ENCODE data around the gene ZNF740.

ZNF740 gene, protein sequence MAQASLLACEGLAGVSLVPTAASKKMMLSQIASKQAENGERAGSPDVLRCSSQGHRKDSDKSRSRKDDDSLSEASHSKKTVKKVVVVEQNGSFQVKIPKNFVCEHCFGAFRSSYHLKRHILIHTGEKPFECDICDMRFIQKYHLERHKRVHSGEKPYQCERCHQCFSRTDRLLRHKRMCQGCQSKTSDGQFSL

DNA sequence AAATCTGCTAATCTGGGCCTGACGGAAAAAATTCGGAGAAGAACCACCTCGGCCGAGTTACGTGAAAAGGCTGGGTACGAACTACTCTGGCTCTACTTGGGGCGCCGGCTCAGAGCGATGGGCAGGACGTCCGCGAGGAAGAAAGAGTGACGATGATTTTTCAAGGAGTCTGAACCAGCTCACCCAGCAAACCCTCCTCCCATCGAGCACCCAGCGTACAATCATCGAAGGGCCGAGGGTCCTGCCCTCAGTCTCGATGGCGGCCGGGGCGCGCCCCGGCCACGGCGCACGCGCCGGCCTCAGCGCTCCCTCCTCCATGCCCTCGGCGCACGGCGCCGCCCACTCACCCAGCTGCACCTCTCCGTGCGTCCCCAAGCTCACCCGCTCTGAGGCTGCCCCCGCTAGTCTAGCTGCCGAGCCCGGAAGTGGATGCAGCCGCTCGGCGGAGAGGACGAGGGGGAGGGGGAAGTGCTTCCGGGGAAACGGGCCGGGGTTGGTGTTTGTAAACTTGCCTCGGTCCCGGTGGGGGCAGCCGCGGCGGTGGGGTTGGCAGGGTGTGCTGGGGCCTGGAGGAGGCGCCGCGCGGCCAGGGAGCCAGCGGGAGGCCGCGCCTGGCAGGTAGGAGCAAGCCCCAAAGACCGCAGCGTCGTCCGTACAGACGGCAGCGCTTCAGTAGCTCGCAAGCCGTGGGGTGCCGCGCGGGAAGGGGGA is at the start of gene ZNF740, which contains the start of gene CSAD:
Gene ZNF740, plus strand, starts transcription at position 503 of the 711 bp plus-strand sequence. CDS start 1,262 bp downstream, outside the sequence.
Gene CSAD, minus strand, starts transcription at position 706 of the 711 bp plus-strand sequence. CDS start 7,455 bp downstream, outside the sequence.
- ATAC-seq (ENCODE audit: low read depth), result peak; percentile 94
- no peaks in the 10 kb centered on the region for H3K9me3 Mint-ChIP-seq

DNA sequence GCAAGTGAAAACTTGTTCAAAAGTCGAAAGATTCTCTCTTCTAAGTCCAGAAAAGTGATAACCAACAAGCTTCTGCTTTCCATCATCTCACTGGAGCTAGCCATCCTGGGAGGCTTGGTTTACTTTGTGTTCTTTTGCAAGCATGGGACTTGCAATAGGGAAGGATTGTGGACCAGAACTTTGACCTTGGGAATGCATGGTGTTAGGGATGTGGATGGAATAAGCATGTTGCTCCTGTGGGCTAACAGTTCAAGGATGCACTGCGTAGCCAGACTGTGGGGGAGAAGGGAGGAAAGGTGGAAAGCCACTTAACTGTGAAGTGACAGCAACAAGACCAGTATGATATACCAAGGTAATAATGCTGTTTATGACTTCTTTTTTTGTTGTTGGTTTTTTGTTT is 48.7 kb upstream of the ZNF740 start:
- no peaks in the 10 kb centered on the region for H3K36me3 Mint-ChIP-seq
- H3K4me3 Mint-ChIP-seq, result no peak overlapping the region
- no peak overlapping the region for H3K27ac Mint-ChIP-seq
- no peaks in the 10 kb centered on the region for H3K9me3 Mint-ChIP-seq
- DNase-seq (ENCODE audit: low spot score in 2 of 2), result no peak
- H3K4me1 Mint-ChIP-seq, result peaks cover 7% of the 10 kb centered on the region
- H3K27me3 Mint-ChIP-seq, result peaks cover 14% of the 10 kb centered on the region
- ATAC-seq (ENCODE audit: low read depth), result no peak

More for the DNA sequence above, at the start of gene ZNF740, which contains the start of gene CSAD:
- peak; percentile 87 to 94 for DNase-seq (ENCODE audit: low spot score in 2 of 2)
- H3K4me1 Mint-ChIP-seq, result peaks cover 39% of the 10 kb centered on the region
- H3K27ac Mint-ChIP-seq, result peak within 1 kb of the TSS; percentile 94
- H3K4me3 Mint-ChIP-seq, result peak within 1 kb of the TSS; percentile 97
- H3K27me3 Mint-ChIP-seq, result no peaks in the 10 kb centered on the region
- peaks cover 9% of the 10 kb centered on the region for H3K36me3 Mint-ChIP-seq

DNA sequence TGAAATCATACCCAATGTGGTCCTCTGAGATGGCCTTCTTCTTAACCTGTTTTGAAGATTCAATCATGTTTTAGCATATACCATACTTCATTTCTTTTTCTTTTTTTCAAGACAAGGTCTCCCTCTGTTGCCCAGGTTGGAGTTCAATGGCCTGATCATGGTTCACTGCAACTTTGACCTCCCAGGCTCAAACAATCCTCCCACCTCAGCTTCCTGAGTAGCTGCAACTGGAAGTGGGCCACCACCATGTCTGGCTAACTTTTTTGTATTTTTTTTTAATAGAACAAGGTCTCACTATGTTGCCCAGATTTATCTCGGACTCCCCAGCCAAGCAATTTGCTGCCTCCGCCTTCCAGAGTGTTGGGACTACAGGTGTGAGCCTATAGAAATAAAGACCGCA is 46.8 kb upstream of the ZNF740 start:
- Mint-ChIP-seq H3K27me3 (peaks cover 13% of the 10 kb centered on the region), H3K4me3 (no peak overlapping the region), H3K27ac (no peak overlapping the region), H3K36me3 (peaks cover under 1% of the 10 kb centered on the region), H3K9me3 (no peaks in the 10 kb centered on the region), H3K4me1 (peaks cover 7% of the 10 kb centered on the region)
- no peak for DNase-seq (ENCODE audit: low spot score in 2 of 2)
- ATAC-seq (ENCODE audit: low read depth), result no peak

DNA sequence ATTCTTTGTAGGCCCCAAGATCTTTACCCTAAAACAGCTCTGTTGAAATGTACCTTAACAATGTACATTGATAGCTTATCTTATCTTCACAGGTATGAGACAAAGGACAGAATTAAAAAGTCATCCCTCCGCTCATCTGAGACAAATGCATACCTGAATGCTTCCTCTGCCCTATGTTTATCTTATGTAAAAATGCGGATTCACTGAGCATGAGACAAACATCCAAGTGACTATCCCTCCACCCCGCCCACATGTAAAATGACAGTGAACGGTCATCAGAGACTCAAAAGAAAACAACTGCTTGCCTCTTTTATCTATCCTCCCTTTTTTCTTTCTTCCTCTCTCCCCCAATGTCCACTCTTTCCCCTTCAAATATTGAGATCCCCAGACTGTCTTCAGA is 37.2 kb upstream of the ZNF740 start:
- H3K27ac Mint-ChIP-seq, result no peak overlapping the region
- DNase-seq (ENCODE audit: low spot score in 2 of 2), result no peak
- no peaks in the 10 kb centered on the region for H3K9me3 Mint-ChIP-seq
- peaks cover 2% of the 10 kb centered on the region for H3K36me3 Mint-ChIP-seq
- H3K27me3 Mint-ChIP-seq, result peaks cover 2% of the 10 kb centered on the region
- H3K4me3 Mint-ChIP-seq, result no peak overlapping the region
- no peaks in the 10 kb centered on the region for H3K4me1 Mint-ChIP-seq
- ATAC-seq (ENCODE audit: low read depth), result no peak

DNA sequence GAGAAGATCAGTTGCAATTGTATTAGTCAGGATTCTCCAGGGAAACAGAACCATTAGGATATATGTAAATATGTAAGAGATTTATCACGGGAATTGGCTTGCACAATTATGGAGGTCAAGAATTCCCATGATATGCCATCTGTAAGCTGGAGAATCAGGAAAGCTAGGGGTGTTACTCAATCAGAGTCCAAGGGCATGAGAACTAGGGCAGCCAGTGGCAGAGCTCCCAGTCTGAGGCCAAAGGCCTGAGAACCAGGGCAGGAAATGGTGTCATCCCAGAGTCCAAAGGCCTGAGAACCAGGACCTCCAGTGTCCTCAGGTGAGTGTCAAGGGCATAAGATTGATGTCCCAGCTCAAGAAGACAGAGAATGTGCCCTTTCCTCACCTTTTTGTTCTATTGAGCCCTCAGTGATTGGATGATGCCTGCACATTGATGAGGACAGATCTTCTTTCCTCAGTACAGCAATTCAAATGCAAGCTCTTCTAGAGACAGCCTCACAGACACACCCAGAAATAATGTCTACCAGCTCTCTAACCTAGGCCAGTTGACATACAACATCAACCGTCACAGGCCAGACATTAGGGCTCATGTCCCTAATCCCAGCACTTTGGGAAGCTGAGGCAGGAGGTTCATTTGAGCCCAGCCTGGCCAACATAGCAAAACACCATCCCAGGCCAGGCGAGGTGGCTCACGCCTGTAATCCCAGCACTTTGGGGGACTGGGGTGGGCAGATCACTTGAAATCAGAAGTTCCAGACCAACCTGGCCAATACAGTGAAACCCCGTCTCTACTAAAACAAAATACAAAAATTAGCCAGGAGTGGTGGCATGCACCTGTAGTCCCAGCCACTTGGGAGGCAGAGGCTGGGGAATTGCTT is 34.9 kb upstream of the ZNF740 start:
- no peak overlapping the region for H3K27ac Mint-ChIP-seq
- H3K4me1 Mint-ChIP-seq, result no peaks in the 10 kb centered on the region
- no peaks in the 10 kb centered on the region for H3K36me3 Mint-ChIP-seq
- no peak overlapping the region for H3K4me3 Mint-ChIP-seq
- no peak for DNase-seq (ENCODE audit: low spot score in 2 of 2)
- no peaks in the 10 kb centered on the region for H3K27me3 Mint-ChIP-seq
- H3K9me3 Mint-ChIP-seq, result no peaks in the 10 kb centered on the region
- ATAC-seq (ENCODE audit: low read depth), result no peak

DNA sequence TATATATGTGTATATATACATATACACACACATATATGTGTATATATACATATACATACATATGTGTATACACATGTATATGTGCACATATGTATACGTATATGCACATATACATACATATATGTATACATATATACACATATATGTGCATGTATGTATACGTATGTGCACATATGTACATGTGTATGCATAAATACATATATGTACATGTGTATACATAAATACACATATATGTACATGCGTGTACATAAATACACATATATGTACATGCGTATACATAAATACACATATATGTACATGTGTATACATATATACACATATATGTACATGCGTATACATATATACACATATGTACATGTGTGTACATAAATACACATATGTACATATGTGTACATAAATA is 33.3 kb upstream of the ZNF740 start:
- no peaks in the 10 kb centered on the region for H3K9me3 Mint-ChIP-seq
- H3K27ac Mint-ChIP-seq, result no peak overlapping the region
- H3K27me3 Mint-ChIP-seq, result no peaks in the 10 kb centered on the region
- no peaks in the 10 kb centered on the region for H3K4me1 Mint-ChIP-seq
- DNase-seq (ENCODE audit: low spot score in 2 of 2) (no peak), ATAC-seq (ENCODE audit: low read depth) (no peak)
- H3K36me3 Mint-ChIP-seq, result no peaks in the 10 kb centered on the region
- no peak overlapping the region for H3K4me3 Mint-ChIP-seq

DNA sequence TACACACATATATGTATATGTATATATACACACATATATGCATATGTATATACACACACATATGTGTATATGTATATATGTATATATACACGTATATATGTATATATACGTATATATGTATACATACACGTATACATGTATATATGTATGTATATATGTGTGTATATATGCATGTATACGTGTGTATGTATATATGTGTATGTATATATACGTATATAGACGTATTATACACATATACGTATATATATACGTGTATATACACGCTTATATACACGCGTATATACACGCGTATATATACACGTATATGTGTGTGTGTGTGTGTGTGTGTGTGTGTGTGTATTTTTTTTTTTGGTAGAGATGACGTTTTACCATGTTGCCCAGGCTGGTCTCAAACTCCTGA is 32.9 kb upstream of the ZNF740 start:
- H3K9me3 Mint-ChIP-seq, result no peaks in the 10 kb centered on the region
- DNase-seq (ENCODE audit: low spot score in 2 of 2) (no peak), ATAC-seq (ENCODE audit: low read depth) (no peak)
- H3K27ac Mint-ChIP-seq, result no peak overlapping the region
- no peaks in the 10 kb centered on the region for H3K27me3 Mint-ChIP-seq
- H3K4me3 Mint-ChIP-seq, result no peak overlapping the region
- H3K4me1 Mint-ChIP-seq, result no peaks in the 10 kb centered on the region
- H3K36me3 Mint-ChIP-seq, result no peaks in the 10 kb centered on the region

DNA sequence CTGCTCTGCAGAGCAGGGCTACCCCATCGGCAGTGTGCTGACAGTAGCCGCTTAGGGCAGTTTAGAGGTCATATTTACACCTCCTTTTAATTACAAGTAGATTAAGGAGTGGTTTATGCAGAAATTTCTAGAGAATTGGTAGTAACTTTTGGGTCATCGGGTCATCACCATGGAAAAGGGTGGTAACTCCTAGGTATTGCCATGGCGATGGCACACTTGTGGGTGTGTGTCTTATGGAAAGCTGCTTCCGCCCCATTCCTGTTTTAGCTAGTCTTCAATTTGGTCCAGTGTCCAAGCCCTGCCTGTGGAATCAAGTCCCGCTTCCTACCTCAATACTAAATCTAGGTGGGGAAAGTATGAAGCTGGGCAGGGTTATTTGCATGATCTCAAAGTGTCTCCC is 29.5 kb upstream of the ZNF740 start:
- no peak overlapping the region for H3K4me3 Mint-ChIP-seq
- no peak overlapping the region for H3K27ac Mint-ChIP-seq
- ATAC-seq (ENCODE audit: low read depth), result no peak
- DNase-seq (ENCODE audit: low spot score in 2 of 2), result no peak
- H3K36me3 Mint-ChIP-seq, result no peaks in the 10 kb centered on the region
- no peaks in the 10 kb centered on the region for H3K9me3 Mint-ChIP-seq
- H3K27me3 Mint-ChIP-seq, result no peaks in the 10 kb centered on the region
- no peaks in the 10 kb centered on the region for H3K4me1 Mint-ChIP-seq

DNA sequence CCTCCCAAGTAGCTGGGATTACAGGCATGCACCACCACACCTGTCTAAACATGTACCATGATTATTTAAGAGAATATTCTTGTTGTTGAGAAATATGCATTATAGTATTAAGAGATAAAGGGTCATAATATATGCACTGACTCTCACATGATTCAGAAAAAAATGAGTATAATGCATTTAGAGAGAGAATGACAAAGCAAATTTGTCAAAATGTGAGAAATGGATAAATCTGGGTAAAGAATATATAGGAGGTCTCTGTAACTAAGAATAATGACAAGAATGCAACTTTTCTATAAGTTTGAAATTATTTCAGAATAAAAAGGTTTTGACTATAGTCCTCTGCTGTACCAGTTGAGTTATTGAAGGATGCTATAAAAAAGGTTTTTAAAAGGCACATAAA is 28.1 kb upstream of the ZNF740 start:
- DNase-seq (ENCODE audit: low spot score in 2 of 2) (no peak), ATAC-seq (ENCODE audit: low read depth) (no peak)
- no peaks in the 10 kb centered on the region for H3K27me3 Mint-ChIP-seq
- H3K4me3 Mint-ChIP-seq, result no peak overlapping the region
- H3K4me1 Mint-ChIP-seq, result no peaks in the 10 kb centered on the region
- no peaks in the 10 kb centered on the region for H3K36me3 Mint-ChIP-seq
- H3K9me3 Mint-ChIP-seq, result no peaks in the 10 kb centered on the region
- H3K27ac Mint-ChIP-seq, result no peak overlapping the region

DNA sequence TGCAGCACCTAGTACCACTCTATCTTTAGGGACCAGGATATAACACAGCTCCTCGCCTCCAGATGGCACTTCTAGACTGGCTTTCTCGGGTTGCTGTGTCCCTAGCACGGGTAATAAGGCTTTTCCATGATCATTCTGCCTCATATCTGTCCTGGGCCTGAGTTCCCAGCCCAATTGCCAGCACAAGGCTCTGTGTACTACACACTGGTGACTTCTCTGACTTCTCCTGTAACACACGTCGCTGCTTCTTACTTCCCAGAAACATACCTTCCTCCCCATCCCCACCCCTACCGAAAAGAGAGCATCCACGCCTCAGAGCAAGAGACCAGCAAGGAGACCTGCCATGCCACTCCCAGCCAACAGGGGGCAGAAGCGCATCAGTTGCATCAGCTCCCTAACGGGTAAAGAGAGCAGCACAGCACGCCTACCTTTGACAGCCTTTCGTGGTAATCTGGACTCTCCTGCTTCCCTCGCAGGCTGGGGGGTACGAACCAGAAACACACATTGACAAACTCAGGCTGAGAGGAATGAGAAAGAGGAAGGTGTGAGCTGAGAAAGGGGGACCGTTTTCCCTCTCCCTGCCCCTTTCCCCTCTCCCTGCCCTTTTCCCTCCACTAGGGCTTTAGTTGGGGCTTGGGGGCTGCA is 21.2 kb upstream of the ZNF740 start:
- Mint-ChIP-seq H3K4me3 (no peak overlapping the region), H3K27ac (no peak overlapping the region), H3K27me3 (no peaks in the 10 kb centered on the region), H3K4me1 (peaks cover 4% of the 10 kb centered on the region), H3K9me3 (no peaks in the 10 kb centered on the region), H3K36me3 (no peaks in the 10 kb centered on the region)
- ATAC-seq (ENCODE audit: low read depth) (peak; percentile 97), DNase-seq (ENCODE audit: low spot score in 2 of 2) (peak; percentile 90 to 92)

DNA sequence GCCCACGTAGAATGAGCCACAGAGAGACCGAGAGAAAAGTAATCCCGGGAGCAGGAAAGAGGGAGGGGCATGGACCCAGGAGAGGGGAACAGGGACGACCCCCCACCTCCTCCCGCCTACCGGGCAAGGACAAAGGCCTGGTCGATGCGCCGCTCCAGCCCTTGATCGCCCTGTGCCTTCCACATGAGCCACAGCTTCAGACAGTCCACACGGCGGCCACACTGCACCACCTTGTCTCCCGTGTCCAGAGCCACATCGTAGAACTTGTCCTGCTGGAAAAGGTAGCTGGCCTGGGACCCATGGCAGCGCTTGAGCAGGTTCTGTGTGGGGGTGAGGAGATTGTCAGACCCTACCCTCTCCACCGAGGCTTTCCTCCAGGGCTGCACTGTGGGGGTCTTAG is 20.5 kb upstream of the ZNF740 start:
- Mint-ChIP-seq H3K27me3 (no peaks in the 10 kb centered on the region), H3K4me1 (peaks cover 4% of the 10 kb centered on the region), H3K9me3 (no peaks in the 10 kb centered on the region), H3K27ac (no peak overlapping the region), H3K36me3 (no peaks in the 10 kb centered on the region), H3K4me3 (no peak overlapping the region)
- no peak for DNase-seq (ENCODE audit: low spot score in 2 of 2)
- ATAC-seq (ENCODE audit: low read depth), result no peak

DNA sequence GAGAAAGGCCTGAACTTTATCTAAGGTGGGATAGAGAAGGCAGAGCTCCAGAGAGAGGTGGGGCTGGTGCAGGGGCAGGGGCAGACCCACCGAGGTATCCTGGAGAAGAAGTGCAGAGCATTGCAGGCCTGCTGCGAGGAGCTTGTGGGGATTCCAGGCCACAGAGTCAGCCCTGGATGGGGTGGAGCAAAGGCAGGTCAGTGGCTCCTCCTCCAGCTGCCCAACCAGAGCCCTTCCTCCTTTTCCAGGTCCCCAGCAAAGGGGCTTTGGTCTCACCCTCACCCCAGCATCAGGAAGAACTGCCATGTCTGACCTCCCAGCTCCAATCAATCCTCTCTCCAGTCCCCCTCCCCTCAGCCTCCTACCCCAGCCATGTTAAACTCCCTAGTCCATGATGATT is 19.8 kb upstream of the ZNF740 start:
- DNase-seq (ENCODE audit: low spot score in 2 of 2), result no peak

DNA sequence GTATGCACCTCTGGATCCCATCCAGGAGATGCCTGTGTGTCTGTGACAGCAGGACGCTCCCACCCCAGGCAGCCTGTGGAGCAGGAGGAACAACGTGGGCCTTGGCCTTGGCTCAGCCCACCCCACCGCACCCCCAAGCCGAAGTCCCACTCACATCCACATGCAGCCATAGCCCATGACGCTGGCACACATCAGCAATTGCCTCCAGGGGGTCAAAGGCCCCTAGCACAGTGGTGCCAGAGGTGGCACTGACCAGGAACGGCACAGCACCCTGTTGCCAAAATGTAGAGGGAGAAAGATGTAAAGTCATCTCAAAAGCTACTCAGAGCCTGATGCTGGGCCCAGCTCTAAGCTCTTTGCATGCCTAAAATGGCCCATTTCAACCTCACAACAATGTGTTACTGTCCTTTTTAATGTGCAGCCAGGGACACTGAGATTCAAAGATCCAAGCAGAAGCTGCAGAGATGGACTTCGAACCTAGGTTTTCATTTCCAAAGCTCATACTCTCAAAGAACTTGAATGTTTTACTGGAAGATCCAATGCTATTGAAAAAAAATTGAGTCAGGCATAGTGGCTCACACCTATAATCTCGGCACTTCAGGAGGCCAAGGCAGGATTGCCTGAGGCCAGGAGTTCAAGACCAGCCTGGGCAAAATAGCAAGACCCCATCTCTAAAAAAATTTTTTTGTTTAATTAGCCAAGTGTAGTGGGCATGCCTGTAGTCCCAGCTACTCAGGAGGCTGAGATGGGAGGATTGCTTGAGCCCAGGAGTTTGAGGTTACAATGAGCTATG is 19.2 kb upstream of the ZNF740 start:
- peaks cover 4% of the 10 kb centered on the region for H3K4me1 Mint-ChIP-seq
- H3K4me3 Mint-ChIP-seq, result no peak overlapping the region
- no peak overlapping the region for H3K27ac Mint-ChIP-seq

More for the DNA sequence above, 19.8 kb upstream of the ZNF740 start:
- no peak for ATAC-seq (ENCODE audit: low read depth)
- H3K9me3 Mint-ChIP-seq, result no peaks in the 10 kb centered on the region
- H3K36me3 Mint-ChIP-seq, result no peaks in the 10 kb centered on the region
- no peaks in the 10 kb centered on the region for H3K27me3 Mint-ChIP-seq
- peaks cover 4% of the 10 kb centered on the region for H3K4me1 Mint-ChIP-seq
- no peak overlapping the region for H3K4me3 Mint-ChIP-seq
- H3K27ac Mint-ChIP-seq, result no peak overlapping the region

More for the DNA sequence above, 19.2 kb upstream of the ZNF740 start:
- no peak for ATAC-seq (ENCODE audit: low read depth)
- Mint-ChIP-seq H3K27me3 (no peaks in the 10 kb centered on the region), H3K9me3 (no peaks in the 10 kb centered on the region), H3K36me3 (no peaks in the 10 kb centered on the region)
- DNase-seq (ENCODE audit: low spot score in 2 of 2), result no peak
